BLaER1 treated with 17β-estradiol and CSF1 and Interleukin-3, amounts not matched to agents 10 nM and 100 nM (cell line): ENCODE data around the gene TBCEL.

ENCODE experiments used
- H3K27ac ChIP-seq, 11 experiments: shearing (Covaris generic); formaldehyde crosslinking; 2 replicates each; pipeline ENCODE4 v1.8.1; 2022
- H3K27me3 ChIP-seq, 11 experiments: shearing (Covaris generic); formaldehyde crosslinking; 2 replicates each; pipeline ENCODE4 v1.8.1; 2022
- H3K36me3 ChIP-seq, 11 experiments: shearing (Covaris generic); formaldehyde crosslinking; 2 replicates each; pipeline ENCODE4 v1.8.1; 2022
- H3K4me1 ChIP-seq, 10 experiments: shearing (Covaris generic); formaldehyde crosslinking; 2 replicates each; pipeline ENCODE4 v1.8.1; 2022
- H3K4me2 ChIP-seq, 11 experiments: shearing (Covaris generic); formaldehyde crosslinking; 2 replicates each; pipeline ENCODE4 v1.8.1; 2022
- H3K4me3 ChIP-seq, 10 experiments: shearing (Covaris generic); formaldehyde crosslinking; 2 replicates each; pipeline ENCODE4 v1.8.1; 2022
- H3K9ac ChIP-seq, 11 experiments: shearing (Covaris generic); formaldehyde crosslinking; 2 replicates each; pipeline ENCODE4 v1.8.1; 2022
- H3K9me3 ChIP-seq, 11 experiments: shearing (Covaris generic); formaldehyde crosslinking; replicated peaks in 1 of 11; 2 replicates each; pipeline ENCODE4 v1.8.1; 2022
- H4K20me1 ChIP-seq, 11 experiments: shearing (Covaris generic); formaldehyde crosslinking; 2 replicates each; pipeline ENCODE4 v1.8.1; 2022
- Cebpa-rat ChIP-seq, 11 experiments: shearing (Covaris generic); IDR thresholded peaks; 2 replicates each; pipeline ENCODE4 v1.8.1; 2022

Gene TBCEL

DNA sequence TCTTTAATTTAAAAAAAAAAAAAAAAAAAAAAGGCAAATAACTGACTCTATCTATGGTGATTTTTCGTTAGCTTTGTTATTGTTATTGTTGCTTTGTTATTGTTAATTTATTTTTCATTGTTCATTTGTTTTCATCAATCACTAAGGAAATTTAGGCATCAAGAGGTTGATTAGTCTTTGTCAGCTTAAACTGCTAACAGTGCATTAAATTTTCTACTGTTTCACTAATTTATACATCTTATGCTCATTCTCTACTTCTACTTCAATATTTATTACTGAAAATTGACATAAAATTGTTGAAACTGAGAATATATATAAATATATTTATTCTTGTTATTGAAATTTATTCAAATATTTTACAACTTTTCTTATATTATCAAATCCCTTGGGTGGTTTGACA is 24.0 kb downstream of the TBCEL start:
- H3K9me3 ChIP-seq = no peaks in the 10 kb centered on the region
- H3K36me3 ChIP-seq = peaks cover 27 to 85% (median 66%) of the 10 kb centered on the region in 11 experiments
- no peak overlapping the region for H3K27ac ChIP-seq
- peaks cover 0 to 36% (median 3%) of the 10 kb centered on the region in 11 experiments; a peak in 5 of 22 replicates for H4K20me1 ChIP-seq
- H3K9ac ChIP-seq = no peak overlapping the region
- H3K4me3 ChIP-seq = no peak overlapping the region
- no peaks in the 10 kb centered on the region for H3K27me3 ChIP-seq
- H3K4me1 ChIP-seq = no peaks in the 10 kb centered on the region
- H3K4me2 ChIP-seq = no peak overlapping the region
- TF ChIP-seq Cebpa-rat (IDR thresholded peaks at IDR 0.05) = no peak

GRCh38 chr11:121048464-121049233 is 24.7 kb downstream of the TBCEL start:
- no peaks in the 10 kb centered on the region for H3K4me1 ChIP-seq
- H3K36me3 ChIP-seq = peaks cover 33 to 92% (median 74%) of the 10 kb centered on the region in 11 experiments
- no peak overlapping the region for H3K27ac ChIP-seq
- no peaks in the 10 kb centered on the region for H3K9me3 ChIP-seq
- H3K4me2 ChIP-seq = no peak overlapping the region
- no peak overlapping the region for H3K9ac ChIP-seq
- no peak for TF ChIP-seq Cebpa-rat (IDR thresholded peaks at IDR 0.05)
- H4K20me1 ChIP-seq = peaks cover 0 to 31% (median 3%) of the 10 kb centered on the region in 11 experiments; a peak in 4 of 22 replicates
- no peak overlapping the region for H3K4me3 ChIP-seq
- no peaks in the 10 kb centered on the region for H3K27me3 ChIP-seq

DNA sequence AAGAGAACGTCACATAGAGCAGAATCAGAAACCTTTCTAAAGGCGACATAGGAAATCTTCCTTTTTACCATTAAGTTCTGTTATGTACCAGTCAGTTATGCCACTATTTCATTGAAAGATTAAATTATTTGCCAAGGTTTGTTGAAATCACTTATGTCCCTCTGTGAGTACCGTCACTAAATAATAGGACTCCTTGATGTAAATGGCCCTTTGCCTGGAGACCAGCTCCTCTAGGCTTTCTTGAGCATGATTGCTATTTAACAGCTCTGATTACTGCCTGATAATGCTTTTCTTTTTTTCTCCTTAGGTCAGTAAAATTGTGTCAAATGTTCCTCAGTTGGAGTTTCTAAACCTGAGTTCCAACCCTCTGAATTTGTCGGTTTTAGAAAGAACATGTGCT is 29.3 kb downstream of the TBCEL start:
- H3K4me1 ChIP-seq = no peaks in the 10 kb centered on the region
- H3K27me3 ChIP-seq = no peaks in the 10 kb centered on the region
- H4K20me1 ChIP-seq = 0 out of 22 replicates have a peak, but pooled peaks cover 0 to 6% (median 0%) of the 10 kb centered on the region in 11 experiments
- H3K27ac ChIP-seq = no peak overlapping the region
- H3K36me3 ChIP-seq = peaks cover 53 to 99% (median 86%) of the 10 kb centered on the region in 11 experiments
- H3K4me3 ChIP-seq = no peak overlapping the region
- no peak for TF ChIP-seq Cebpa-rat (IDR thresholded peaks at IDR 0.05)
- H3K9ac ChIP-seq = no peak overlapping the region
- H3K4me2 ChIP-seq = no peak overlapping the region
- H3K9me3 ChIP-seq = no peaks in the 10 kb centered on the region

GRCh38 chr11:121054266-121054665 is 30.4 kb downstream of the TBCEL start:
- Histone ChIP-seq H3K27ac (no peak overlapping the region), H3K9me3 (no peaks in the 10 kb centered on the region), H4K20me1 (0 out of 22 replicates have a peak, but pooled peaks cover 0 to 6% (median 0%) of the 10 kb centered on the region in 11 experiments), H3K36me3 (peaks cover 55 to 99% (median 88%) of the 10 kb centered on the region in 11 experiments), H3K9ac (no peak overlapping the region), H3K4me2 (no peak overlapping the region), H3K4me1 (no peaks in the 10 kb centered on the region), H3K4me3 (no peak overlapping the region), H3K27me3 (no peaks in the 10 kb centered on the region)
- TF ChIP-seq Cebpa-rat (IDR thresholded peaks at IDR 0.05) = no peak

GRCh38 chr11:121055076-121055475 is 31.2 kb downstream of the TBCEL start:
- Histone ChIP-seq H3K27me3 (no peaks in the 10 kb centered on the region), H3K4me2 (no peak overlapping the region), H3K36me3 (peaks cover 58 to 98% (median 87%) of the 10 kb centered on the region in 11 experiments), H3K9ac (no peak overlapping the region), H3K9me3 (no peaks in the 10 kb centered on the region), H3K4me1 (no peaks in the 10 kb centered on the region), H4K20me1 (0 out of 22 replicates have a peak, but pooled peaks cover 0 to 3% (median 0%) of the 10 kb centered on the region in 11 experiments), H3K27ac (no peak overlapping the region), H3K4me3 (no peak overlapping the region)
- no peak for TF ChIP-seq Cebpa-rat (IDR thresholded peaks at IDR 0.05)

DNA sequence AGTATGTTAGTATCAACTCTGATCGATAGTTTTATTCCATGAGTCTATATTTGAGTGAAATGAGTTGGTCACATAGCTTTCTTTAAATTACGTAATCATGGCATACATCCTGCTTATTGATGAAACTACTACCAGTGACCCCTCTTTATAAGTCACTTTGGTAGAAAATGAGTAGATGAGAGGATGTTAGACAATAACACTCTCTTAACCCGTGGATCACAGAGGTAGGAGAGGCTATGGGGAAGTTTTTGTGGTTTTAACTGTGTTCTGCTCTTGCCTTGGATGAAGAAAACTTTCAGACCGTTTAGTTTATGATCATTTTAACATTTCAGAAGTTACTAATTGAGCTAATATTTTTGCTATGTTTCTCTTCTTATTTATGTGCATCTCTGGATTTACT is 34.0 kb downstream of the TBCEL start:
- H3K4me1 ChIP-seq = no peaks in the 10 kb centered on the region
- H3K36me3 ChIP-seq = peaks cover 71 to 99% (median 94%) of the 10 kb centered on the region in 11 experiments
- TF ChIP-seq Cebpa-rat (IDR thresholded peaks at IDR 0.05) = peak in 1 of 11 experiments; percentile 48; a peak in 1 of 22 replicates
- no peaks in the 10 kb centered on the region for H4K20me1 ChIP-seq
- H3K27me3 ChIP-seq = no peaks in the 10 kb centered on the region
- H3K4me3 ChIP-seq = no peak overlapping the region
- H3K9ac ChIP-seq = no peak overlapping the region
- no peaks in the 10 kb centered on the region for H3K9me3 ChIP-seq
- H3K27ac ChIP-seq = no peak overlapping the region
- H3K4me2 ChIP-seq = no peak overlapping the region

GRCh38 chr11:121058941-121059340 is 35.0 kb downstream of the TBCEL start:
- H3K27ac ChIP-seq = no peak overlapping the region
- H3K9ac ChIP-seq = no peak overlapping the region
- H3K36me3 ChIP-seq = peaks cover 72 to 99% (median 94%) of the 10 kb centered on the region in 11 experiments
- H3K27me3 ChIP-seq = no peaks in the 10 kb centered on the region
- H4K20me1 ChIP-seq = no peaks in the 10 kb centered on the region
- H3K4me3 ChIP-seq = no peak overlapping the region
- H3K9me3 ChIP-seq = peaks cover 0 to 2% (median 0%) of the 10 kb centered on the region in 11 experiments; a peak in 1 of 22 replicates
- H3K4me2 ChIP-seq = no peak overlapping the region
- H3K4me1 ChIP-seq = no peaks in the 10 kb centered on the region
- TF ChIP-seq Cebpa-rat (IDR thresholded peaks at IDR 0.05) = no peak

GRCh38 chr11:121059605-121060004 is 35.7 kb downstream of the TBCEL start:
- Histone ChIP-seq H3K9me3 (peaks cover 0 to 8% (median 4%) of the 10 kb centered on the region in 11 experiments; a peak in 7 of 22 replicates), H3K36me3 (peaks cover 72 to 99% (median 94%) of the 10 kb centered on the region in 11 experiments)

DNA sequence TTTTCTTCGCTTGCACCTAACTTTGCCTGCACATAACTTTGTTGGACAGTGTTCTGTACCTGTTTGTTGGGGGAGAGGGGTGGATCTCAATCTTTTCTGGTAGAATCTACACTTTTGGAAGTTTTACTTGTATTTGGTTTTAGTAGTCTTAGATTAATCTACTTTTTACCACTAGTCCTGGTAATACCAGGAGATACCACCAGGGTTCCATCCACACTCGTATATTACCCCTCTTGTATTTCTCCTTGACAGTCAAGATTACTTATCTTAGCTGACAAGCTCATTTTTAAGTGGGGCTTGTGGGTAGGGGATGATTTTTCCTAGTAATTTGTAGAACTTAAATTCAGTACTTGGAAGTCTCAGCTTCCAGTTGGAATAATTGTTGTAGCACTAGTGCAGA is 39.8 kb downstream of the TBCEL start:
- Histone ChIP-seq H4K20me1 (0 out of 22 replicates have a peak, but pooled peaks cover 0 to 3% (median 0%) of the 10 kb centered on the region in 11 experiments), H3K9ac (no peak overlapping the region), H3K9me3 (peaks cover 0 to 16% (median 8%) of the 10 kb centered on the region in 11 experiments; a peak in 16 of 22 replicates), H3K4me3 (no peak overlapping the region), H3K4me2 (no peak overlapping the region), H3K27ac (no peak overlapping the region), H3K36me3 (peaks cover 60 to 100% (median 81%) of the 10 kb centered on the region in 11 experiments), H3K27me3 (no peaks in the 10 kb centered on the region), H3K4me1 (no peaks in the 10 kb centered on the region)
- TF ChIP-seq Cebpa-rat (IDR thresholded peaks at IDR 0.05) = no peak

More at GRCh38 chr11:121059605-121060004, 35.7 kb downstream of the TBCEL start:
- no peak overlapping the region for H3K9ac ChIP-seq
- H3K27ac ChIP-seq = no peak overlapping the region
- no peak overlapping the region for H3K4me2 ChIP-seq
- no peak overlapping the region for H3K4me3 ChIP-seq
- H3K27me3 ChIP-seq = no peaks in the 10 kb centered on the region
- H4K20me1 ChIP-seq = no peaks in the 10 kb centered on the region
- TF ChIP-seq Cebpa-rat (IDR thresholded peaks at IDR 0.05) = no peak
- no peaks in the 10 kb centered on the region for H3K4me1 ChIP-seq
